ENCODE measurements around the gene ARFGEF2.

DNA sequence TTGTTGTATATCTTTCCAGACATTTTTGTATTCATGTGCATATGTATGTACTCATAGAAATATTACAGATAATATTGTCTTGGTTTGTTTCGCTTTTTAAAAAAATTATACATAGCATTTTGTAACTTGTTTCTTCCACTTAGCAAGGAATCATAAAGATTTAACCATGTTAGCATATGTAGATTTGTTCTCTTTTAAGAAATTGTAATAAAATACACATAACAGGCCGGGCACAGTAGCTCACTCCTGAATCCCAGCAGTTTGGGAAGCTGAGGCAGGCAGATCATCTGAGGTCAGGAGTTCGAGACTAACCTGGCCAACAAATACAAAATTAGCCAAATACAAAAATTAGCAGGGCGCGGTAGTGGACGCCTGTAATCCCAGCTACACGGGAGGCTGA lies 80.2 kb downstream of the ARFGEF2 start:
- TF ChIP-seq, protein P1, sequence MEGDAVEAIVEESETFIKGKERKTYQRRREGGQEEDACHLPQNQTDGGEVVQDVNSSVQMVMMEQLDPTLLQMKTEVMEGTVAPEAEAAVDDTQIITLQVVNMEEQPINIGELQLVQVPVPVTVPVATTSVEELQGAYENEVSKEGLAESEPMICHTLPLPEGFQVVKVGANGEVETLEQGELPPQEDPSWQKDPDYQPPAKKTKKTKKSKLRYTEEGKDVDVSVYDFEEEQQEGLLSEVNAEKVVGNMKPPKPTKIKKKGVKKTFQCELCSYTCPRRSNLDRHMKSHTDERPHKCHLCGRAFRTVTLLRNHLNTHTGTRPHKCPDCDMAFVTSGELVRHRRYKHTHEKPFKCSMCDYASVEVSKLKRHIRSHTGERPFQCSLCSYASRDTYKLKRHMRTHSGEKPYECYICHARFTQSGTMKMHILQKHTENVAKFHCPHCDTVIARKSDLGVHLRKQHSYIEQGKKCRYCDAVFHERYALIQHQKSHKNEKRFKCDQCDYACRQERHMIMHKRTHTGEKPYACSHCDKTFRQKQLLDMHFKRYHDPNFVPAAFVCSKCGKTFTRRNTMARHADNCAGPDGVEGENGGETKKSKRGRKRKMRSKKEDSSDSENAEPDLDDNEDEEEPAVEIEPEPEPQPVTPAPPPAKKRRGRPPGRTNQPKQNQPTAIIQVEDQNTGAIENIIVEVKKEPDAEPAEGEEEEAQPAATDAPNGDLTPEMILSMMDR (optimal IDR thresholded peaks at IDR 0.05 in 1 of 3, IDR thresholded peaks at IDR 0.05 in 1 of 3, conservative IDR thresholded peaks at IDR 0.05 in 1 of 3; ENCODE audit: extremely low read depth in 1 of 3, insufficient read depth in 2 of 3, low read length in 3 of 3) = no peak
- TF ChIP-seq EZH2 (IDR thresholded peaks at IDR 0.05; ENCODE audit: low read length) = no peak

Data from keratinocyte (primary cell).